Measurements from ENCODE around the gene BRMS1. TPM values are rescaled to one million over a fixed set of nuclear protein-coding genes. Genes with fewer than 3 reads are reported as not detected.
"Not testable (repeated sequence)": the region's sequence is repeated elsewhere in the genome, so short reads cannot be mapped to it uniquely, and the experiment has no call there.

BRMS1 gene
- total RNA-seq, 1 experiment from 2014 or later = 80.5 TPM

DNA sequence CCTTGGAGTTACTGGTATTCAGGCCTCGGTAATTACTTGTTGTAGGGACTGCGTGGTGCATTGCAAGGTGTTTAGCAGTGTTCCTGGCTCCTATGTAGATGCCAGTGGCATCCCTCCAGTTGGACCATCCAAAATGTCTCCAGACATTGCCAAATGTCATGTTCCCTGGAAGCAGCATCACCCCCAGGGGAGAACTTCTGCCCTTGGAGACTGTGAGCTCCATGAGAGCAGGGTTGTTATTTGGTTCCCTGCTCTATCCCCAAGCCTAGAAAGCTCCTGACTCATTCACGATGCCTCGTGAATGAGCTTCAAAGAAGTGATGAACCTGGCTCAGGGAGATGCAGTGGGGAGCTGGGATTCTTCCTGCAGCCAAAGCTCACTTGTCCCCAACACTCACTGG is 23.3 kb downstream of the BRMS1 start:
- H3K4me3 ChIP-seq (ENCODE audit: low read depth in 2 of 2, low read length in 2 of 2) = no peak overlapping the region
- CTCF ChIA-PET = interaction anchor here (0.6 kb wide), 1 partner anchor 64 kb away, joined by 4 read pairs; no protein-coding TSS in a partner anchor
- H3K4me1 ChIP-seq (ENCODE audit: control insufficient read depth, insufficient read depth, low read length) = peaks cover 10% of the 10 kb centered on the region
- no peaks in the 10 kb centered on the region for H3K36me3 ChIP-seq (ENCODE audit: control insufficient read depth, insufficient read depth, low read length)
- no peak for TF ChIP-seq POLR2AphosphoS5 (IDR thresholded peaks at IDR 0.05; ENCODE audit: low read depth, low read length)
- intact Hi-C loops (cut with micrococcal nuclease; ENCODE audit: unreplicated experiment) = no loop called here
- ATAC-seq (no peak), DNase-seq (ENCODE audit: low read depth, low spot score) (no peak)
- no TSS peak for BruUV-seq (replicated peaks)
- H3K9me3 ChIP-seq (ENCODE audit: control insufficient read depth, insufficient read depth, low read depth, low read length) = no peaks in the 10 kb centered on the region
- POLR2A ChIA-PET = interaction anchor here (0.5 kb wide), 1 partner anchor 38 kb away, joined by 3 read pairs; no protein-coding TSS in a partner anchor
- H3K27me3 ChIP-seq (ENCODE audit: control insufficient read depth, insufficient read depth, low read length) = no peaks in the 10 kb centered on the region
- in situ Hi-C loops (cut with HindIII; ENCODE audit: low pct_unique_long_range_greater_than_20kb, low sequenced_read_pairs) = no loop called here
- no peak overlapping the region for H3K27ac ChIP-seq (ENCODE audit: low read length)

DNA sequence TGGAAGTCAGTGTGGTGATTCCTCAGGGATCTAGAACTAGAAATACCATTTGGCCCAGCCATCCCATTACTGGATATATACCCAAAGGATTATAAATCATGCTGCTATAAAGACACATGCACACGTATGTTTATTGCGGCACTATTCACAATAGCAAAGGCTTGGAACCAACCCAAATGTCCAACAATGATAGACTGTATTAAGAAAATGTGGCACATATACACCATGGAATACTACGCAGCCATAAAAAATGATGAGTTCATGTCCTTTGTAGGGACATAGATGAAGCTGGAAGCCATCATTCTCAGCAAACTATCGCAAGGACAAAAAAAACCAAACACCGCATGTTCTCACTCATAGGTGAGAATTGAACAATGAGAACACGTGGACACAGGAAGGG is 24.2 kb downstream of the BRMS1 start:
- ATAC-seq; in situ Hi-C loops (cut with HindIII; ENCODE audit: low pct_unique_long_range_greater_than_20kb, low sequenced_read_pairs); BruUV-seq (replicated peaks): not testable (repeated sequence)

GRCh38 chr11:66320289-66320688 is 24.6 kb downstream of the BRMS1 start:
- CTCF ChIA-PET; intact Hi-C loops (cut with micrococcal nuclease; ENCODE audit: unreplicated experiment); H3K9me3 ChIP-seq (ENCODE audit: control insufficient read depth, insufficient read depth, low read depth, low read length); H3K27ac ChIP-seq (ENCODE audit: low read length); H3K27me3 ChIP-seq (ENCODE audit: control insufficient read depth, insufficient read depth, low read length); POLR2A ChIA-PET; BruUV-seq (replicated peaks); H3K4me1 ChIP-seq (ENCODE audit: control insufficient read depth, insufficient read depth, low read length); DNase-seq (ENCODE audit: low read depth, low spot score); H3K36me3 ChIP-seq (ENCODE audit: control insufficient read depth, insufficient read depth, low read length); in situ Hi-C loops (cut with HindIII; ENCODE audit: low pct_unique_long_range_greater_than_20kb, low sequenced_read_pairs); H3K4me3 ChIP-seq (ENCODE audit: low read depth in 2 of 2, low read length in 2 of 2); ATAC-seq: not testable (repeated sequence)

More for the DNA sequence above, 24.2 kb downstream of the BRMS1 start:
- H3K27me3 ChIP-seq (ENCODE audit: control insufficient read depth, insufficient read depth, low read length); H3K36me3 ChIP-seq (ENCODE audit: control insufficient read depth, insufficient read depth, low read length); CTCF ChIA-PET; DNase-seq (ENCODE audit: low read depth, low spot score); intact Hi-C loops (cut with micrococcal nuclease; ENCODE audit: unreplicated experiment); H3K27ac ChIP-seq (ENCODE audit: low read length); POLR2A ChIA-PET; H3K9me3 ChIP-seq (ENCODE audit: control insufficient read depth, insufficient read depth, low read depth, low read length); H3K4me1 ChIP-seq (ENCODE audit: control insufficient read depth, insufficient read depth, low read length); H3K4me3 ChIP-seq (ENCODE audit: low read depth in 2 of 2, low read length in 2 of 2): not testable (repeated sequence)

DNA sequence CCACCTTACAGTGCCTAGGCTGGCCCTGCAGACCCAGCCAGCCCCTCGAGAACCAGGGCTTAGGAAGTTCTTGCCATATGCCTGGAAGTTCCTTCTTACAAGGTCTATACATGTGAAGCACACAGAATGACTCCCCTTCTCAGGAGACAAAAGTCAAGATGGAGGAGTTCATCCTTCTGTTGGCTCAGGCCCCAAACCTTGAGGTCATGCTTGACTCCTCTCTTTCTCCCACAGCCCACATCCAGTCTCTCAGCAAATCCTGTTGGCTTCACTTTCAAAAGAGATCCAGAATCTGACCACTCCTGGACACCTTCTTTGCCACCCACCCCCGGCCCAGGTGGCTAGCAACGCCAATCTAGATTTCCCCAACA is 26.3 kb downstream of the BRMS1 start:
- in situ Hi-C loops (cut with HindIII; ENCODE audit: low pct_unique_long_range_greater_than_20kb, low sequenced_read_pairs) = no loop called here
- Histone ChIP-seq H3K27ac (ENCODE audit: low read length) (no peak overlapping the region), H3K9me3 (ENCODE audit: control insufficient read depth, insufficient read depth, low read depth, low read length) (no peaks in the 10 kb centered on the region), H3K4me1 (ENCODE audit: control insufficient read depth, insufficient read depth, low read length) (peaks cover 4% of the 10 kb centered on the region; the same call in 1 of the 2 replicates), H3K36me3 (ENCODE audit: control insufficient read depth, insufficient read depth, low read length) (no peaks in the 10 kb centered on the region), H3K27me3 (ENCODE audit: control insufficient read depth, insufficient read depth, low read length) (no peaks in the 10 kb centered on the region), H3K4me3 (ENCODE audit: low read depth in 2 of 2, low read length in 2 of 2) (no peak overlapping the region)
- intact Hi-C loops (cut with micrococcal nuclease; ENCODE audit: unreplicated experiment) = no loop called here
- ChIA-PET CTCF (interaction anchor here (0.6 kb wide), 1 partner anchor 15 kb away, joined by 5 read pairs; no protein-coding TSS in a partner anchor), POLR2A (no interaction called here)
- TF ChIP-seq CTCF (IDR thresholded peaks at IDR 0.05) (no peak), SIN3A (IDR thresholded peaks at IDR 0.05; ENCODE audit: borderline replicate concordance, insufficient read depth, low read depth, low read length) (no peak), POLR2AphosphoS5 (IDR thresholded peaks at IDR 0.05; ENCODE audit: low read depth, low read length) (no peak), TCF7L2 (IDR thresholded peaks at IDR 0.05; ENCODE audit: low read depth, low read length) (no peak)
- TF ChIP-seq, protein P1, sequence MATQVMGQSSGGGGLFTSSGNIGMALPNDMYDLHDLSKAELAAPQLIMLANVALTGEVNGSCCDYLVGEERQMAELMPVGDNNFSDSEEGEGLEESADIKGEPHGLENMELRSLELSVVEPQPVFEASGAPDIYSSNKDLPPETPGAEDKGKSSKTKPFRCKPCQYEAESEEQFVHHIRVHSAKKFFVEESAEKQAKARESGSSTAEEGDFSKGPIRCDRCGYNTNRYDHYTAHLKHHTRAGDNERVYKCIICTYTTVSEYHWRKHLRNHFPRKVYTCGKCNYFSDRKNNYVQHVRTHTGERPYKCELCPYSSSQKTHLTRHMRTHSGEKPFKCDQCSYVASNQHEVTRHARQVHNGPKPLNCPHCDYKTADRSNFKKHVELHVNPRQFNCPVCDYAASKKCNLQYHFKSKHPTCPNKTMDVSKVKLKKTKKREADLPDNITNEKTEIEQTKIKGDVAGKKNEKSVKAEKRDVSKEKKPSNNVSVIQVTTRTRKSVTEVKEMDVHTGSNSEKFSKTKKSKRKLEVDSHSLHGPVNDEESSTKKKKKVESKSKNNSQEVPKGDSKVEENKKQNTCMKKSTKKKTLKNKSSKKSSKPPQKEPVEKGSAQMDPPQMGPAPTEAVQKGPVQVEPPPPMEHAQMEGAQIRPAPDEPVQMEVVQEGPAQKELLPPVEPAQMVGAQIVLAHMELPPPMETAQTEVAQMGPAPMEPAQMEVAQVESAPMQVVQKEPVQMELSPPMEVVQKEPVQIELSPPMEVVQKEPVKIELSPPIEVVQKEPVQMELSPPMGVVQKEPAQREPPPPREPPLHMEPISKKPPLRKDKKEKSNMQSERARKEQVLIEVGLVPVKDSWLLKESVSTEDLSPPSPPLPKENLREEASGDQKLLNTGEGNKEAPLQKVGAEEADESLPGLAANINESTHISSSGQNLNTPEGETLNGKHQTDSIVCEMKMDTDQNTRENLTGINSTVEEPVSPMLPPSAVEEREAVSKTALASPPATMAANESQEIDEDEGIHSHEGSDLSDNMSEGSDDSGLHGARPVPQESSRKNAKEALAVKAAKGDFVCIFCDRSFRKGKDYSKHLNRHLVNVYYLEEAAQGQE (IDR thresholded peaks at IDR 0.05; ENCODE audit: insufficient read depth in 1 of 2, low read depth in 2 of 2, low read length in 1 of 2) = no peak
- no TSS peak for BruUV-seq (replicated peaks)
- ATAC-seq = no peak
- DNase-seq (ENCODE audit: low read depth, low spot score) = no peak
